ENCODE measurements around the gene AFP.

The AFP gene

DNA sequence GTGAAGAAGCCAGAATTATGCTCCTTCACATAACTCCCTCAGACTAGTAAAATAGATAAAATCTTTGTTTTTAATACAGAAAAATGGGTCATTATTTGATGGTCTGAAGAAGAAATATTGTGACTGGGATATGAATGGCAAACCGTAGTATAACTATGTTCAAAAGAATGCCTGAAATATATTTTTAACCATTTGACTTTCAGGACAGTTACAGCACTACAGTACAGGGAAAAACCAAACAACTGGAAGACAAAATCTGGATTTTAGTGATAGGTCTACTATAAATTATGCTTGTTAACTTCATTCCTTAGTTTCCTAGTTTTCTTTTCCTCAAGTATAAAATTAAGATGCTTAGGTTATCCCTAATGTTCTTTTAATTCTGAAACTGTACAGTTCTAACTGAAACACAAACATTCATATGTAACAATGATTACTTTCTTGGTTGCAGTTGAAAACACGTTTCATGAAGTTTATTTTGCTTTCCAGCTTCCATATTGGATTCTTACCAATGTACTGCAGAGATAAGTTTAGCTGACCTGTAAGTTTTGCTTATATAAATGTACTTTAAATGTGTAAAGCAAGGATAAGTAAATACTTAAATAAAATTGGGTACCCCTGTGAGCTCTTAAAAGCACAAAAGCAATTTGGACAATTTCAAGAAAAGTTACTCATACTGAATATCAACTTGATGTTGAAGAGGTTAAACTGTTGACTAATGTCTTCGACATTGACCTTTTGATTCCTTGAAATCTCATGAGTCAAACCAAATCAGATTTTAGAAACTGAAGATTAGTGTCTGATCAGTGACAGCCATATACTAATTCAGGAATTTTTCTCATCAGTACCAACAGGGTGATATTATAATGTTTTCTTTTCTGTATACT, 895 bp downstream of the AFP start:
- TF ChIP-seq, protein P1, sequence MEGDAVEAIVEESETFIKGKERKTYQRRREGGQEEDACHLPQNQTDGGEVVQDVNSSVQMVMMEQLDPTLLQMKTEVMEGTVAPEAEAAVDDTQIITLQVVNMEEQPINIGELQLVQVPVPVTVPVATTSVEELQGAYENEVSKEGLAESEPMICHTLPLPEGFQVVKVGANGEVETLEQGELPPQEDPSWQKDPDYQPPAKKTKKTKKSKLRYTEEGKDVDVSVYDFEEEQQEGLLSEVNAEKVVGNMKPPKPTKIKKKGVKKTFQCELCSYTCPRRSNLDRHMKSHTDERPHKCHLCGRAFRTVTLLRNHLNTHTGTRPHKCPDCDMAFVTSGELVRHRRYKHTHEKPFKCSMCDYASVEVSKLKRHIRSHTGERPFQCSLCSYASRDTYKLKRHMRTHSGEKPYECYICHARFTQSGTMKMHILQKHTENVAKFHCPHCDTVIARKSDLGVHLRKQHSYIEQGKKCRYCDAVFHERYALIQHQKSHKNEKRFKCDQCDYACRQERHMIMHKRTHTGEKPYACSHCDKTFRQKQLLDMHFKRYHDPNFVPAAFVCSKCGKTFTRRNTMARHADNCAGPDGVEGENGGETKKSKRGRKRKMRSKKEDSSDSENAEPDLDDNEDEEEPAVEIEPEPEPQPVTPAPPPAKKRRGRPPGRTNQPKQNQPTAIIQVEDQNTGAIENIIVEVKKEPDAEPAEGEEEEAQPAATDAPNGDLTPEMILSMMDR (IDR thresholded peaks at IDR 0.05; ENCODE audit: low read depth, low read length, missing control alignments): no peak
- no peak for DNase-seq (ENCODE audit: extremely low read depth, low read depth)
- H3K4me3 ChIP-seq (replicated peaks; ENCODE audit: low read depth, low read length): no peak overlapping the region

DNA sequence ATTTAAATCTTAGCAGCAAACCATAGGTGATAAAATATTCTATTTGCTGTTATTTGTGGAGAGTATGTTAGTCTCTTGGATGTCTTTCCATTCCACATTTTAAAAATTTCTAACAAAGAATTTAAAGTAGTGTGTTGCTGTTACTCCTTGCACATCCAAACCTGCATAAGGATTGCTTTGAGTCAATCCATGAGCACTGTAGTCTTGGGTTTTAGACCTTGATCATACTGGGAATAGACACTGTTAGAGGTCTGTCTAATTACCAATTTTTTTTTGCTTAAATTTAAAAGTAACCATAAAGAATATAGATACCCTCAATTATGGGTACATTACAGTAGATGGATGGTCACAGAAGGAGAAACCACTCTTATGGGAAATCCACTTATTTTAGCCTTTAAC, 1.5 kb downstream of the AFP start:
- TF ChIP-seq, protein P1 (IDR thresholded peaks at IDR 0.05; ENCODE audit: low read depth, low read length, missing control alignments): no peak
- H3K4me3 ChIP-seq (replicated peaks; ENCODE audit: low read depth, low read length): no peak overlapping the region
- DNase-seq (ENCODE audit: extremely low read depth, low read depth): no peak

DNA sequence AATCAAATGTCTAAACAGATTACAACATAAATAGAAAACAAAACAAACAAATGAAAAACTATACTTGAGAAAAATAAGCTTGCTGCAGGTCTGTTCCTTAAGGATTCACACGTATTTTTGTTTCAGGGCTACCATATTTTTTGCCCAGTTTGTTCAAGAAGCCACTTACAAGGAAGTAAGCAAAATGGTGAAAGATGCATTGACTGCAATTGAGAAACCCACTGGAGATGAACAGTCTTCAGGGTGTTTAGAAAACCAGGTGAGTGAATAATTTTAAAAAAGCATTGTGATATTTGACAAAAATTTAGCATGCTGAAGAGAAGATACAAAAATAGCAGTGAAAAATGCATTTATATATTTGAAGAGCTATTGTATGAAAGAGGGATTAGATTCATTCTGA, 2.0 kb downstream of the AFP start:
- no peak overlapping the region for H3K4me3 ChIP-seq (replicated peaks; ENCODE audit: low read depth, low read length)
- TF ChIP-seq, protein P1 (IDR thresholded peaks at IDR 0.05; ENCODE audit: low read depth, low read length, missing control alignments): no peak
- no peak for DNase-seq (ENCODE audit: extremely low read depth, low read depth)

DNA sequence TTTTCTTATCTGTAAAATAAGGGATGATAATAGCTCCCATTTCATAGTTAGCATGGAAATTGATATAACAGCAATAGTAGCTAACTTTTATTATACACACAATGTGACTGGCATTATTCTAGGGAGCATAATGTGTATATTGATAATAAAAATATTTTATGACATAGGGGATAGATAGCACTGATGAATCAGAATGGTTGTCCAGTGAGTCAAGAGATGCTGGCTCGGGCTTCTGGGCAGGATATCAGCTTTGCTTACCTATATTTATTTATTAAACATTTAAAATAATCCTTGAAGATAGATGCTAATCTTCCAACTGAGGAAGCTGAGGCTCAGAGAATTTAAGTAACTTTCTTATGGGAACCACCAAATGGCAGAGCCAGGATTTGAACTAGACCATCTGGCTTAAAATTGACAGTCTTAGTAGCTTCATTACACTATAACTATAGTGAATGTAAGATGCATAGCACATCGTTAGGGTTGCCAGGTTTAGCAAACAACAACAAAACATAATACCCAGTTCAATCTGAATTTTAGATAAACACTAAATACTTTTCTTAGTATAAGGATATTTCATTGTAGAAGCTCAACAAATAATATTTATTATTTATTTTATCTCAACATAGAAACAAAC, 2.7 kb downstream of the AFP start:
- TF ChIP-seq, protein P1 (IDR thresholded peaks at IDR 0.05; ENCODE audit: low read depth, low read length, missing control alignments): no peak

DNA sequence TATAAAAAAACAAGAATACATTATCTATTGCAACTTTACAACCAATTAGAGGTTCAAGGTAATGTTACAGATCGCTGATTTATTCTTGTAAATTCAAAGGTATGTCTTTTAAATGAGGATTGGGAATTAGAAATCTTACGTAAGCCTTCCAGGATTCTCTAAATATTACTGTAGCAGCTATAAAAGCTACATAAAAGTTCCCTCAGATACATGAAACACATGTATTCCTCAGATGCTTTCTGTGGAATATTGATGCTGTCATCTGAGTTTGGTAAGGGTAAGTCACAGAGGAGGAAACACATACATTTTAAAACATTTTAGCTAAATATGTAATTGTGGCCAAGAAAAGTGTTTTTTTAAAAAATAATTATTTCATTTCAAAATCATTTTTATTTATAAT, 3.4 kb downstream of the AFP start:
- H3K4me3 ChIP-seq (replicated peaks; ENCODE audit: low read depth, low read length): no peak overlapping the region
- TF ChIP-seq, protein P1 (IDR thresholded peaks at IDR 0.05; ENCODE audit: low read depth, low read length, missing control alignments): no peak
- no peak for DNase-seq (ENCODE audit: extremely low read depth, low read depth)

More for the DNA sequence above, 2.7 kb downstream of the AFP start:
- no peak for DNase-seq (ENCODE audit: extremely low read depth, low read depth)
- H3K4me3 ChIP-seq (replicated peaks; ENCODE audit: low read depth, low read length): no peak overlapping the region

DNA sequence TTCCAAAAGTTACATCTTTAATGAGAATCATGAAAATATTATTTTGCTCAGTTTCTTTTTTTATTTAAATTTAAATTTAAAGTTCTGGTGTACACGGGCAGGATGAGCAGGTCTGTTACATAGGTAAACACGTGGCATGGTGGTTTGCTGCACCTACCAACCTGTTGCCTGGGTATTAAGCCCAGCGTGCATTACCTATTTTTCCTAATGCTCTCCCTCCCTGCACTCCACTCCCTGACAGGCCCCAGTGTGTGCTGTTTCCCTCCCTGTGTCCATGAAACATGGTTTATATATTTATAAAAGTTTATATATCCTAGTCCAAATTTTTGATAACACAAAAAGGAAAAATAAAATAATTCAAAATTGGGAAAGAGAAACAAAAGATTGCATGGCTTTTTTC, 4.0 kb downstream of the AFP start:
- H3K4me3 ChIP-seq (replicated peaks; ENCODE audit: low read depth, low read length): no peak overlapping the region
- DNase-seq (ENCODE audit: extremely low read depth, low read depth): no peak
- TF ChIP-seq, protein P1 (IDR thresholded peaks at IDR 0.05; ENCODE audit: low read depth, low read length, missing control alignments): no peak

Data from HFF-Myc (cell line).